Measurements from ENCODE around the gene TEX14.

The TEX14 gene

GRCh38 chr17:58529275-58529674 lies 162.6 kb downstream of the TEX14 start:
- no peak for DNase-seq (ENCODE audit: low read depth in 2 of 2)

GRCh38 chr17:58528443-58528842 lies 163.4 kb downstream of the TEX14 start:
- DNase-seq (ENCODE audit: low read depth in 2 of 2), result no peak

- no peak for DNase-seq (ENCODE audit: low read depth in 2 of 2)
Observed at GRCh38 chr17:58527949-58528348, 163.9 kb downstream of the TEX14 start.

GRCh38 chr17:58527306-58527705 lies 164.5 kb downstream of the TEX14 start:
- DNase-seq (ENCODE audit: low read depth in 2 of 2), result no peak

- DNase-seq (ENCODE audit: low read depth in 2 of 2), result no peak
Observed at GRCh38 chr17:58525239-58525638, 166.6 kb downstream of the TEX14 start.

DNA sequence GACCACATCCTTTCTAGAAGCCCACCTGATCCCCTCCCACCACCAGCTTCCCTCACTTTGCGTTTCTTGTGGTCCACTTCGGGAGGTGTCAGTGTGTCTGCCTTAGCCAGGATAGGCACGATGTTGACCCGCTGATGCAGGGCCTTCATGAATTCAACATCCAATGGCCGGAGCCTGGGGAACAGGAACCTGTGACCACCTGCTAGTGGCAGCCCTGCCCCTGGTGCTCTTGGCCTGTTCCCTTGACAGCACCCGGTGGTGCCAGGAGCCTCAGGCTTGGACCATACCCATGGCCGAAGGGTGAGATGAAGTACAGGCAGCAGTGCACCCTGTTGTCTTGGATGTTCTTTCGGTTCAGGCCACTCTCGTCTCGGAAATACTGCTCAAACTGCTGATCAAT lies 170.2 kb downstream of the TEX14 start:
- no peak for DNase-seq (ENCODE audit: low read depth in 2 of 2)

- DNase-seq (ENCODE audit: low read depth in 2 of 2), result no peak
Observed at GRCh38 chr17:58520843-58521430, 170.9 kb downstream of the TEX14 start.

- DNase-seq (ENCODE audit: low read depth in 2 of 2), result peak; percentile 98 to 100
Observed at GRCh38 chr17:58517928-58518609, 173.8 kb downstream of the TEX14 start.

- no peak for DNase-seq (ENCODE audit: low read depth in 2 of 2)
Observed at GRCh38 chr17:58517378-58517927, 174.4 kb downstream of the TEX14 start.

- DNase-seq (ENCODE audit: low read depth in 2 of 2), result no peak
Observed at GRCh38 chr17:58516644-58517377, 175.0 kb downstream of the TEX14 start.

DNA sequence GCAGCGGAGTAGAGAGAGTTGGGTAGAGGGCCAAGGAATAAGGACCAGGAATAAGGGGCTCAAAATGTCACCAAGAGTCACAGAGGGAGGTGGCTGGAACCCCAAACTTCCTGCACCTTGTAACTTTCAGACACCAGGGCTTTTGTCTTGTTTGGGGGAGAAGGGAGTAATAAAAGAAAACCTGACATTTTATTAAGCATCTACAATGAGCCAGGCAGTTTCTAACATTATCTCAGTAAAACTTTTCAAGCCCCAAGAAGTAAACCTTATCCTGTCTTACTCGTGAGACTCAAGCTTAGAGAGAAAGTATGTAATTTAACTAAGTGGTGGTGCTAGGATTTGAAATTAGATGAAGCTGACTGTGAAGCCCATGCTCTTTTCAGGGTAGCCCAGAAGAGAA lies 176.6 kb downstream of the TEX14 start:
- DNase-seq (ENCODE audit: low read depth in 2 of 2), result no peak

GRCh38 chr17:58514770-58515157 lies 177.1 kb downstream of the TEX14 start:
- no peak for DNase-seq (ENCODE audit: low read depth in 2 of 2)

DNA sequence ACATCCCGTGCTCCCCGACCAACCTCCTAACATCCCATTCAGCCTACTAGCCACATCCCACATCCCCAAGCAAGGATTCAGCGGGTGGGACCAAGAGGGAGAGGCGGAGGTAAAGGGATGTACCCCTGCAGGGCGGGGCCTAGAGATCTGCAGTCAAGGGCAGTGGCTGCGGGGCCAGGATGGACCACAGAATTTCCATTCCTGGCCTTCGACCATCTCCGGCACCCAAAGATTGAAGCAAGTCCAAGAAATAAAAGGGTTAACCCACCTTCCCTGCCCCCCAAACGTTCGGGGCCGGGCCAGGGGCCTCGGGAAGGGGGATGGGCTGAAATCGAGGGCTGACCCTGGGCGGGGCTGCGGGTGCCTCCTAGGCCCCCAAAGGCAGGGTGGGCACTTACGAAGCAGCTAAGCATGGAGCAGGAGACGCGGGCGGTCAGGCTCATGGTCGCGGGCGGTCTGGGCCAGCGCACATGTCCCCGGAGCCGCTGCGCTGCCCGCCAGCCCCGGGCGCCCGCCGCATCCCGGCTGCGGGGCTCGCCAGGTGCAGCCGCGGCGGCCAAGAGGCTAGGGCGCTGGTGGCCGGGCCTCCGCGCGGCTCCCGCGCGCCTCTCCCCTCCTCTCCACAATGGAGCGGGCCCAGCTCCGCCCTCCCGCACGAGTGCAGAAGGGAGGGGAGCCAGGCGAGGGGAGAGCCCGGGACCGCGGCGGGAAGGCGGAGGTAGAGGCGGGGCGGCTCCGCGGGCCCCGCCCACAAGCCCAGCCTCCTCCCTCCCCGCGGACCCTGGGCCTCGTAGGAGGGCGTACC lies 177.7 kb downstream of the TEX14 start, which contains the start of gene MTMR4:
Gene MTMR4, minus strand, starts transcription at position 674 of the 805 bp plus-strand sequence. Its CDS starts 231 bp downstream, at position 443.
- DNase-seq (ENCODE audit: low read depth in 2 of 2), result peak; percentile 68 to 74

DNA sequence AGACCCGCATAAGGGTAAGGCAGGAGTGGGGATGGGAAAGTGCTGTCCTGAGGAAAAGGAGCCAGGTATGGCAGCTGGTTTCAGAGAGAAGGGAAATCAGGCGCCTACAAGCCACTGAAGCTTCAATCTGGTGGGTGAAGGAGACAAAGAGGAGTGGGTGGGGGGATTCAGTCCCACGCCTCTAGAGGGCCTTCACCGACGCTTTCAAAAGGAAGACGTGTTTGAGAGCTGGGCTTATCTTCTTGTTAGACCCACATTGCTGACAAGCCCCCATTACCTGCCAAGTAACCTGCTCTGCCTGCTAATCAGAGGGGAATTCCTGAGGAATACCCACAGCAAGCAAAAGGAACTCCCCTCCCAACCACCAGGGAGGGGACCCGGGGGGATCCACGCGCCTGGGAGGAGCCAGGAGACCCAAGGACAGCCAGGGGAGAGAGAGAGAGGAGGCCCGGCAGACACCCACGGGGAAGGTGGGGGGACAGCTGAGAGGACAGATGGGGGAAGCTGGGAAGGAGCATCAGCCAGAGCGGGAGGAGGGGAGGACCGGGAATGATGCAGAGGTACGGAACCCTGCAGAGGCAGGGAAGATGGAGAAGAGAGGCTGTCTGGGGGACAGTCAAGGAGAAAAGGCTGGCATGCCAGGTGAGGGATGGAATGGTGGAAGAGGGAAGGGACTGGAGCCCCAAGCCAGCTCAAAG lies 178.4 kb downstream of the TEX14 start:
- no peak for DNase-seq (ENCODE audit: low read depth in 2 of 2)

DNA sequence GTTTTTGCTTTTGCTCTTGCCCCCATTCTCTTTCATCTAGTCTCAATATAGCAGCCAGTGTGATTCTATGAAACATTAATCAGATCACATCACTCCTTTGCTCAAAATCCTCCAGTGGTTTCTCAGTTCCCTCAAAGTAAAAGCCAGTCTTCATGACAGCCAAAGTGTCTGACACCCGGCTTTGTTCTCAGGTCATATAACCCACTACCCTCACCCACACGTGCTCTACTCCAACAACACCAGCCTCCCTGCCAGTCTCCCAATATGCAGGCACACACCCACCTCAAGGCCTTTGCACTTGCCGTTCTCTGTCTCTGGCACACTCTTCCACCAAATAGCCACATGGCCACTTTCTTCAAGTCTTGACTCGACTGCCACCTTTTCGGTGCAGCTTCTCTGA lies 181.8 kb downstream of the TEX14 start:
- no peak for DNase-seq (ENCODE audit: low read depth in 2 of 2)

- no peak for DNase-seq (ENCODE audit: low read depth in 2 of 2)
Observed at GRCh38 chr17:58508341-58509067, 183.3 kb downstream of the TEX14 start.

GRCh38 chr17:58507123-58507634 lies 184.7 kb downstream of the TEX14 start:
- no peak for DNase-seq (ENCODE audit: low read depth in 2 of 2)
